HepG2 (cell line): ENCODE data around the gene GPR22.

Source experiments
- BHLHE40 ChIP-seq: IDR thresholded peaks from 2 replicates; pipeline ENCODE4 v1.6.1; 2011; ENCODE audit warnings: low read length, improper control_type of control experiment
- CTCF ChIP-seq: sonication (generic); formaldehyde crosslinking; IDR thresholded peaks from 2 replicates; pipeline ENCODE4 v1.5.0; 2020; ENCODE audit warnings: mild to moderate bottlenecking, missing genetic modification reagents, moderate library complexity
- MLX ChIP-seq: IDR thresholded peaks from 2 replicates; pipeline ENCODE4 v1.6.1; 2016
- MZF1 ChIP-seq: sonication (generic); formaldehyde crosslinking; IDR thresholded peaks from 2 replicates; pipeline ENCODE4 v1.8.1; 2023; ENCODE audit warnings: mild to moderate bottlenecking, missing genetic modification reagents, borderline replicate concordance
- SNAPC5 ChIP-seq: sonication (generic); formaldehyde crosslinking; IDR thresholded peaks from 2 replicates; pipeline ENCODE4 v1.8.1; 2023; ENCODE audit warnings: mild to moderate bottlenecking, missing genetic modification reagents, borderline replicate concordance
- ZHX1 ChIP-seq: sonication (generic); formaldehyde crosslinking; IDR thresholded peaks from 2 replicates; pipeline ENCODE4 v1.8.1; 2022; ENCODE audit warnings: low read depth, mild to moderate bottlenecking, missing genetic modification reagents

GRCh38 chr7:107463139-107464078 is 6.4 kb upstream of the GPR22 start:
- TF ChIP-seq CTCF (CRISPR knock-in tag): peak; percentile 82
- no peak for TF ChIP-seq MLX (CRISPR knock-in tag)
- no peak for TF ChIP-seq MZF1
- TF ChIP-seq ZHX1 (CRISPR knock-in tag): no peak
- TF ChIP-seq BHLHE40: no peak
- TF ChIP-seq SNAPC5 (CRISPR knock-in tag): no peak
